BLaER1 (cell line): ENCODE results near the gene OSBPL1A.
A peak's percentile ranks its signal among the peaks of the same experiment; 100 is the strongest.

Experiments used
- H3K27ac ChIP-seq: shearing (Covaris generic); formaldehyde crosslinking; 2 replicates; pipeline ENCODE4 v1.8.1; 2022
- H3K27me3 ChIP-seq: shearing (Covaris generic); formaldehyde crosslinking; 2 replicates; pipeline ENCODE4 v1.8.1; 2022
- H3K36me3 ChIP-seq: shearing (Covaris generic); formaldehyde crosslinking; 2 replicates; pipeline ENCODE4 v1.8.1; 2022
- H3K4me1 ChIP-seq: shearing (Covaris generic); formaldehyde crosslinking; 2 replicates; pipeline ENCODE4 v1.8.1; 2022
- H3K4me2 ChIP-seq: shearing (Covaris generic); formaldehyde crosslinking; 2 replicates; pipeline ENCODE4 v1.8.1; 2022
- H3K4me3 ChIP-seq: shearing (Covaris generic); formaldehyde crosslinking; 2 replicates; pipeline ENCODE4 v1.8.1; 2022
- H3K9ac ChIP-seq: shearing (Covaris generic); formaldehyde crosslinking; 2 replicates; pipeline ENCODE4 v1.8.1; 2022
- H3K9me3 ChIP-seq: shearing (Covaris generic); formaldehyde crosslinking; 2 replicates; pipeline ENCODE4 v1.8.1; 2022
- H4K20me1 ChIP-seq: shearing (Covaris generic); formaldehyde crosslinking; 2 replicates; pipeline ENCODE4 v1.8.1; 2022
- Cebpa-rat ChIP-seq: shearing (Covaris generic); IDR thresholded peaks from 2 replicates; pipeline ENCODE4 v1.8.1; 2022

Gene OSBPL1A

GRCh38 chr18:24271381-24272228, 126.0 kb downstream of the OSBPL1A start:
- H4K20me1 ChIP-seq = peaks cover 34% of the 10 kb centered on the region
- peaks cover 32% of the 10 kb centered on the region for H3K27me3 ChIP-seq
- H3K27ac ChIP-seq = no peak overlapping the region
- peak overlapping the region; percentile 87 for H3K4me2 ChIP-seq
- H3K9ac ChIP-seq = peak overlapping the region; percentile 31; the same call in 1 of the 2 replicates
- no peak for TF ChIP-seq Cebpa-rat
- 0 out of 2 replicates have a peak, but pooled peaks cover 5% of the 10 kb centered on the region for H3K36me3 ChIP-seq
- H3K9me3 ChIP-seq = no peaks in the 10 kb centered on the region
- peak overlapping the region; percentile 69 for H3K4me3 ChIP-seq
- H3K4me1 ChIP-seq = 0 out of 2 replicates have a peak, but pooled peaks cover 10% of the 10 kb centered on the region

GRCh38 chr18:24270937-24271380, 126.7 kb downstream of the OSBPL1A start:
- Histone ChIP-seq H3K27ac (no peak overlapping the region), H3K4me2 (peak overlapping the region; percentile 87), H4K20me1 (peaks cover 34% of the 10 kb centered on the region), H3K4me1 (0 out of 2 replicates have a peak, but pooled peaks cover 10% of the 10 kb centered on the region), H3K36me3 (0 out of 2 replicates have a peak, but pooled peaks cover 5% of the 10 kb centered on the region), H3K4me3 (peak overlapping the region; percentile 69; the same call in 1 of the 2 replicates), H3K27me3 (peaks cover 32% of the 10 kb centered on the region), H3K9ac (no peak overlapping the region), H3K9me3 (no peaks in the 10 kb centered on the region)
- no peak for TF ChIP-seq Cebpa-rat

- no peak for TF ChIP-seq Cebpa-rat
- Histone ChIP-seq H3K4me2 (no peak overlapping the region), H3K36me3 (0 out of 2 replicates have a peak, but pooled peaks cover 10% of the 10 kb centered on the region), H3K27ac (no peak overlapping the region), H3K27me3 (peaks cover 32% of the 10 kb centered on the region), H3K4me1 (0 out of 2 replicates have a peak, but pooled peaks cover 10% of the 10 kb centered on the region), H3K9me3 (no peaks in the 10 kb centered on the region), H3K9ac (no peak overlapping the region), H3K4me3 (no peak overlapping the region), H4K20me1 (peaks cover 34% of the 10 kb centered on the region)
These were observed 127.2 kb downstream of the OSBPL1A start for GRCh38 chr18:24270358-24270936.

- no peaks in the 10 kb centered on the region for H3K9me3 ChIP-seq
- H3K27ac ChIP-seq = no peak overlapping the region
- peaks cover 34% of the 10 kb centered on the region for H4K20me1 ChIP-seq
- H3K4me1 ChIP-seq = 0 out of 2 replicates have a peak, but pooled peaks cover 10% of the 10 kb centered on the region
- H3K27me3 ChIP-seq = peaks cover 32% of the 10 kb centered on the region
- H3K4me3 ChIP-seq = no peak overlapping the region
- no peak for TF ChIP-seq Cebpa-rat
- H3K9ac ChIP-seq = no peak overlapping the region
- H3K36me3 ChIP-seq = 0 out of 2 replicates have a peak, but pooled peaks cover 14% of the 10 kb centered on the region
- H3K4me2 ChIP-seq = no peak overlapping the region
These were observed 128.7 kb downstream of the OSBPL1A start for GRCh38 chr18:24268784-24269550.

- Histone ChIP-seq H3K9ac (no peak overlapping the region), H3K4me3 (no peak overlapping the region), H3K9me3 (no peaks in the 10 kb centered on the region), H3K4me1 (0 out of 2 replicates have a peak, but pooled peaks cover 10% of the 10 kb centered on the region), H4K20me1 (peaks cover 30% of the 10 kb centered on the region), H3K27me3 (peaks cover 27% of the 10 kb centered on the region), H3K27ac (no peak overlapping the region), H3K36me3 (0 out of 2 replicates have a peak, but pooled peaks cover 9% of the 10 kb centered on the region), H3K4me2 (no peak overlapping the region)
- TF ChIP-seq Cebpa-rat = no peak
These were observed 129.7 kb downstream of the OSBPL1A start for GRCh38 chr18:24267878-24268277.

- Histone ChIP-seq H3K36me3 (0 out of 2 replicates have a peak, but pooled peaks cover 9% of the 10 kb centered on the region), H3K4me1 (no peaks in the 10 kb centered on the region), H3K9me3 (no peaks in the 10 kb centered on the region), H3K27me3 (peaks cover 10% of the 10 kb centered on the region), H3K9ac (no peak overlapping the region), H3K4me3 (no peak overlapping the region), H4K20me1 (peaks cover 12% of the 10 kb centered on the region), H3K4me2 (no peak overlapping the region), H3K27ac (no peak overlapping the region)
- TF ChIP-seq Cebpa-rat = no peak
These were observed 131.5 kb downstream of the OSBPL1A start for GRCh38 chr18:24266131-24266530.

- no peak overlapping the region for H3K4me3 ChIP-seq
- no peak overlapping the region for H3K4me2 ChIP-seq
- H3K36me3 ChIP-seq = 0 out of 2 replicates have a peak, but pooled peaks cover 9% of the 10 kb centered on the region
- no peaks in the 10 kb centered on the region for H3K4me1 ChIP-seq
- H3K9me3 ChIP-seq = no peaks in the 10 kb centered on the region
- peaks cover 4% of the 10 kb centered on the region for H3K27me3 ChIP-seq
- peaks cover 7% of the 10 kb centered on the region for H4K20me1 ChIP-seq
- H3K9ac ChIP-seq = no peak overlapping the region
- no peak for TF ChIP-seq Cebpa-rat
- no peak overlapping the region for H3K27ac ChIP-seq
These were observed 132.0 kb downstream of the OSBPL1A start for GRCh38 chr18:24265502-24266064.

GRCh38 chr18:24263050-24263449, 134.6 kb downstream of the OSBPL1A start:
- 0 out of 2 replicates have a peak, but pooled peaks cover 9% of the 10 kb centered on the region for H3K36me3 ChIP-seq
- H3K27me3 ChIP-seq = no peaks in the 10 kb centered on the region
- TF ChIP-seq Cebpa-rat = no peak
- H4K20me1 ChIP-seq = no peaks in the 10 kb centered on the region
- H3K27ac ChIP-seq = no peak overlapping the region
- no peak overlapping the region for H3K4me2 ChIP-seq
- H3K4me3 ChIP-seq = no peak overlapping the region
- H3K9ac ChIP-seq = no peak overlapping the region
- no peaks in the 10 kb centered on the region for H3K4me1 ChIP-seq
- no peaks in the 10 kb centered on the region for H3K9me3 ChIP-seq

- Histone ChIP-seq H3K27me3 (no peaks in the 10 kb centered on the region), H4K20me1 (no peaks in the 10 kb centered on the region), H3K27ac (no peak overlapping the region), H3K9ac (no peak overlapping the region), H3K36me3 (0 out of 2 replicates have a peak, but pooled peaks cover 9% of the 10 kb centered on the region), H3K4me2 (no peak overlapping the region), H3K4me3 (no peak overlapping the region), H3K4me1 (no peaks in the 10 kb centered on the region), H3K9me3 (peaks cover 3% of the 10 kb centered on the region; the same call in 1 of the 2 replicates)
- no peak for TF ChIP-seq Cebpa-rat
These were observed 135.5 kb downstream of the OSBPL1A start for GRCh38 chr18:24262087-24262486.
